GM18507 (cell line): Measurements from ENCODE around the gene NRSN1.
"Not testable (repeated sequence)": the region's sequence is repeated elsewhere in the genome, so short reads cannot be mapped to it uniquely, and the experiment has no call there.

ENCODE experiments used
- DNase-seq: peaks from one replicate; pipeline ENCODE4 v3.0.0; 2011; ENCODE audit warnings: low read depth; ENCODE audit not compliant: insufficient read length; ENCODE audit errors: extremely low spot score
- FAIRE-seq: peaks from 2 replicates; lab custom pipeline; 2011; peaks lifted over from hg19 to GRCh38; lab: Jason Lieb, UNC

The NRSN1 gene

DNA sequence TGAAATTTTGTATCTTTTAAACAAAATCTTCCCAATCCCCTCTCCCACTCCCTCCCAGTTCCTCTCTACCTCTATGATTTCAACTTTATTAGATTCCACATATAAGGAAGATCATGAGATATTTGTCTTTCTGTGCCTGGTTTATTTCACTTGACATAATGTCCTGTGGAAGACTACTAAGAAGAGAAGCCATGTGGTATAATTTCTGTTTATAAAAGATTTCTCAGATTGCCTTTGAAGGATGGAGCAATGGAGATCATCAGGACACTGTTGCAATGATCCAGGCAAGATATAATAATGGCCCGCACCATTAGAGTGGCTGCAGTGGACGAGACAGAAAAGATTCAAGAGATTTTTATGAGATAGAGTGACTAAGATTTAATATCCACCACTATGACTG lies 13.1 kb downstream of the NRSN1 start:
- no peak for FAIRE-seq
- DNase-seq, result no peak

GRCh38 chr6:24139639-24140038 lies 13.6 kb downstream of the NRSN1 start:
- no peak for DNase-seq
- FAIRE-seq, result no peak

DNA sequence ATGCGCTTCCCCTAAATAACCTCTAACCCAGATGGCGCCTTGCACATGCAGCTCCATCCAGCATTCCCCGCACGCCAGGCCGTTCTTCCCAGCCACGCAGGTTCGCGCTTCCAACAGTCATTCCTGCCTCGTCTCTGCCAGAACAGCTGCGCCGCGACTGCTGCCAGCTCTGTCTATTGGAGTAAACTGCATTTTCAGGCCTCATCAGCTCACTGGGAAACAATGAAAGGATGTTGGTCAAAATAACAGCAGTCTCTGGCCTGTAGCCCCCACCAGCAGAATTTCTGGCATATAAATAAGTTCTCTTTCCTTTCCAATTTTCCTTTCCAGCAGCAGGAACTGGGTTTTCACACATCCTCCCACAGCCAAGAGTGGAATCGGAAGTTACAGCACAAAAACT lies 14.6 kb downstream of the NRSN1 start:
- FAIRE-seq (no peak), DNase-seq (no peak)

- FAIRE-seq, DNase-seq: not testable (repeated sequence)
Measured at GRCh38 chr6:24142733-24143132, 16.7 kb downstream of the NRSN1 start.

DNA sequence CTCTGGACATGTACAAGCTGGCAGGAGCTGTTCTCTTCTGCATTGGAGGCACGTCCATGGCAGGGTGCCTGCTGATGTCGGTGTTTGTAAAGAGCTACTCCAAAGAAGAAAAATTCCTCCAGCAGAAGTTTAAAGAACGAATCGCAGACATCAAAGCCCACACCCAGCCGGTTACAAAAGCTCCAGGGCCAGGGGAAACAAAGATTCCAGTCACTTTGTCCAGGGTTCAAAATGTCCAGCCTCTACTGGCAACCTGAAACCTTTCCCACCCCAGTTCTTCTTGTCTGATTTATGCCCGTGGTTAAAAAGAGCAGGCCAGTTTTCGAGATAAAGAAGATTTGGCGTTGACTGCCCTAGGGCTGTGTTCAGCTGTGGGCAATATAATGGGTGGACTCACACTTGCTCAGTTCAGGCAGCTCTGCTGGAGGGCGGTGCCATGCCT lies 19.7 kb downstream of the NRSN1 start:
- DNase-seq, result no peak
- no peak for FAIRE-seq

DNA sequence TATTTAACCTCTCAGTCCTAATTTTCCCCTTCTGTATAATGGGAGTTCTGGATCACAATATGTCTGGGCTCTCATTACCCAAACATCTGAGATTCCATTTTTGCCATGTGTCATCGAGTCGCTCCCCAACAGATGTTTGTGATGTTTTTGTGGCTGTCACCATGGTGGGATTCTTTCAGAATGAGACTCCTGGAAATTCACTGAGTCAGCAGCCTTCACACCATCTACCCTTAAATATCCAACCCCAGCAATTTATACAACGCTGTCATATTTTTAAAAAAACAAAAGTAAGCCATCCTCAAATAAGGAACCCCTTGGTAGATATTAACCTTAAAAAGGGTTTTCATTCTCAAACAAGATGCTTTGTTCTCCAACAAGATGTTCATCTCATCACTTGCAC lies 20.9 kb downstream of the NRSN1 start:
- no peak for DNase-seq
- FAIRE-seq, result no peak

- FAIRE-seq (no peak), DNase-seq (no peak)
Measured at GRCh38 chr6:24147511-24148153, 21.6 kb downstream of the NRSN1 start.

GRCh38 chr6:24148154-24148570 lies 22.1 kb downstream of the NRSN1 start:
- no peak for DNase-seq
- FAIRE-seq, result no peak

DNA sequence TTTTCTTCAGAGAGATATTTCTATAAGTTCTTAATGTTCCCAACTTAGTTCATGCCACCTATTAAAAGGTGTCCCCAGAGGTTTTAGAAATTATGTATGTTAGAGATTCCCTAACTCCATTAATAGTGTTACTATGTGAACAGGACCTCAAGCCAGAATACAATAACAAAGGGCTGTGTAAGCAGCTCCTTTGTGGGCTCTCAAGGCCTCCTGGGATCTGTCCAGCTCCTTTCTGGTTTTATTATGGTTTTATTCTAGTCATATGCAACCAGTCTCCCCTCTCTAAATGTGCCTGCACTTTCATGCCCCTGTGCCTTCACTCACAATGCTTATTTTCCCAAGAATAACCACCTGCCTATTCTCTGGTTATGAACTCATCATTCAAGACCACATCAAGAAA lies 22.7 kb downstream of the NRSN1 start:
- DNase-seq (no peak), FAIRE-seq (no peak)

DNA sequence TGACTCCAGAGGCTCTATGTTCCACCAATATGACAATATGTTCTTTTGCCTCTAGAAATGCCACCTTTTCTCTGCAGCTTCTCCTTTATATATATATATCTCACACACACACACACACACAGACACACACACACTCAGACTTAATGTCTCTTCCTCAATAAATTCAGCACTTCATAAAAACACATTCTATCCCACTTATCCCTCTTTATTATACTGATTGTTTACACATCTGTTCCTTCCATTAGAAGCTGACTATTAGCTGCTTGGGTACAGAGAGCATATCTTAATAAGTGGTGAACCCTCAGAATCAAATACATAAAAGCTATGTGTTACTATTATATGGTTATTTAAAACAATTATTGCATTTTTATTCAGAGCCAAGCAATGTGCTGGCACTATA lies 23.3 kb downstream of the NRSN1 start:
- FAIRE-seq (no peak), DNase-seq (no peak)

DNA sequence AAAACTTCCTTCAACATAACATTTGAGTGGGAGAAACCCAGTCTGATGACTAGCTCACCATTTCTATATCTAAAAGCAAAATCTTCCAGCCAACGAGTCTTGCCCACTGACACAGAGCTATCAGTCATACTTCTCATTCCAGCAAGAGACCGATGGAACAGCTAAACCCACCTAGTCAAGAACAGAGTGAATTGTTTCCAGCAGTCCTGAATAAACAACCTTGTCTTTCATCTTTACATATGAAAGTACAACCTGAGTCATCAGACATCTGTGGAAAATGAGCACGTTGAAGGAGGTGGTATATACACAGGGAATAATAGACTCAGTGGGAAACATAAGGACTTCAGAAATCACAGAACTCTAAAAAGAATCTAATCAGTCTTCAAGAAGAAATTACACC lies 23.8 kb downstream of the NRSN1 start:
- DNase-seq, result no peak
- FAIRE-seq, result no peak

DNA sequence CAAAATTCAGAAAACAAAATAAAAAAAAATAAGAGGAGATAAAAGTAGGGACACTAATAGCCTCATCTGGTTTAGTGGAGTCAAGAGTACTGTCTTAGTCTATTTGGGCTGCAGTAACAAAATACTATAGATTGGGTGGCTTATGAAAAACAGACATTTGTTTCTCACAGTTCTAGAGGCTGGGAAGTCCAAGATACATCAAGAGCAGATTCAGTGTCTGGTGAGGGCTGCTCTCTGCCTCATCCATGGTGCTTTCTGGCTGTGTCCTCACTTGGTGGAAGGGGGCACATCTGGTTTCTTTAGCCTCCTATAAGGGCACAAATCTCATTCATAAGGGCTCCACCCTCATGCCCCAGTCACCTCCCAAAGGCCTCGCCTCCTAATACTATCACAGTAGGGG lies 26.0 kb downstream of the NRSN1 start:
- no peak for DNase-seq

GRCh38 chr6:24154121-24154520 lies 28.1 kb downstream of the NRSN1 start:
- DNase-seq, result no peak
- no peak for FAIRE-seq

More for the DNA sequence above, 26.0 kb downstream of the NRSN1 start:
- no peak for FAIRE-seq

- DNase-seq, result no peak
- no peak for FAIRE-seq
Measured at GRCh38 chr6:24157886-24158285, 31.9 kb downstream of the NRSN1 start.

DNA sequence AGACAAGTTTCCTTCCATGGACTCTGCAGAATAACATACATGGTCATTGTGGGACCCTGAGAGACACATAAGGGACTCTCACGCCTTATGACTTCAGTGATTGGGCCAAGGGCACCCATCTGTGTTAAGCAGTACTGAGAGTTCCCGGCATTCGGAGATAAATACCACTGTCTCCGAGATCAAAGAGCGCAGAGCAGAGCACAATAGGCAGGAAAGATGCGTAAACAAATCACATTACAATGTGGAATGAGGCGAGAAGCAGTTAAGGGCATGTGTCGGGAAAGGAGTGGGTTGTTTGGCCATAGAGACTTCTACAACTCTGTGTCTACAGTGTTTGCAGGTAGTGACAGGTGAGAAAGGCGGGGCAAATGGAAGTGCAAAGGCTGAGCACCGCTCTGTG lies 57.6 kb downstream of the NRSN1 start:
- DNase-seq (no peak), FAIRE-seq (no peak)

DNA sequence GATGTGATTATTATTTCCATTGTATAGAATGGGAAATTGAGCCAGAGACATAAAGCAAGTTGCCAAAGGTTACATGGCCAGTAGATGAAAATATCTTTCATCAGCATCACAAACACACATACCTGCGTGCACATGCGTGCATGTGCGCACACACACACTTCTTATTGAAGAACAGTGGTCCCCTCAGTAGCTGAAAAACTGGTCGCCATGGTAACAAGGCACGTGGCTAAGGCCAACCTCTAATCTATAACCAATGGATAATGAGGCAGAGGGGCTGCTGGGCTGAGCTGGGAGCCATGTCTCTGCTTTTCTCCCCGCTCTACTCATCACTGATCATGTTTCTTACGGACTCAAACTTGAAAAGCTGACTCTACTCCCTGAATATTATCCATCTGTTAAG lies 60.3 kb downstream of the NRSN1 start:
- no peak for DNase-seq
- no peak for FAIRE-seq

- FAIRE-seq (no peak), DNase-seq (no peak)
Measured at GRCh38 chr6:24187965-24188577, 62.1 kb downstream of the NRSN1 start.

- FAIRE-seq, result no peak
Measured at GRCh38 chr6:24188578-24189080, 62.6 kb downstream of the NRSN1 start.

GRCh38 chr6:24191346-24191745 lies 65.3 kb downstream of the NRSN1 start:
- no peak for FAIRE-seq
- DNase-seq, result no peak

More at GRCh38 chr6:24188578-24189080, 62.6 kb downstream of the NRSN1 start:
- DNase-seq, result no peak

DNA sequence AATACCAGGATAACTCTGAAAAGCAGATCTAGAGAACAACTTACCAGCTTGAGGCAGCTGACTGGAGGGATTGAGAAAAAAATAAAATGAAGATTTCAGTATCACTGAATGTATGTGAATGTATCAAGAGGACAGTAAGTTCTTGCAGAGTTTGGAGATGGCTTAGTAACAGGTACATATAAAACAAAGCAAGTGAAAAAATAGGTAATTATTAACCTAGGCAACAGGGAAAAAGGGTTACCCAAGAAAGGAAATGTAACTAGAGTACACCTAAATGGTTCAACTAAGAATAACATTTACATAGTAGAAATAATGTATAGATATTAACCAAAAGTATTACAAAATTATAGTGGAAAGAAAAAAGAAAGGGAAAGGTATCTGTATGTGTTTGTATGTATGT lies 67.3 kb downstream of the NRSN1 start:
- DNase-seq (no peak), FAIRE-seq (no peak)

GRCh38 chr6:24194978-24195700 lies 69.1 kb downstream of the NRSN1 start:
- no peak for DNase-seq
- FAIRE-seq, result no peak
